ENCODE data around the gene PRR5L. TPM values are rescaled to one million over a fixed set of nuclear protein-coding genes. Genes with fewer than 3 reads are reported as not detected.

The PRR5L gene
- total and polyA plus RNA-seq, 2 experiments from 2014 or later = 3.1 to 7.5 TPM

- no peaks in the 10 kb centered on the region for H3K9me3 ChIP-seq (ENCODE audit: low read depth)
- no peaks in the 10 kb centered on the region for H3K4me1 ChIP-seq (ENCODE audit: insufficient read depth)
- TF ChIP-seq EZH2phosphoT487 (IDR thresholded peaks at IDR 0.05; ENCODE audit: low read depth, severe bottlenecking, unreplicated experiment) (no peak), CTCF (IDR thresholded peaks at IDR 0.05; ENCODE audit: poor library complexity) (no peak), EZH2 (IDR thresholded peaks at IDR 0.05; ENCODE audit: borderline replicate concordance) (no peak)
- no peak overlapping the region for H3K27ac ChIP-seq
- no peaks in the 10 kb centered on the region for H4K20me1 ChIP-seq (ENCODE audit: insufficient read depth, poor library complexity, severe bottlenecking)
- no peaks in the 10 kb centered on the region for H3K79me2 ChIP-seq
- 76% methylated on average over 4 of the region's 4 CpGs for WGBS (ENCODE audit: low lambda C conversion rate, missing lambda C conversion rate)
- H3K4me2 ChIP-seq = no peak overlapping the region
- H3K4me3 ChIP-seq = no peak overlapping the region
- no peak for DNase-seq (ENCODE audit: low spot score)
- H3K27me3 ChIP-seq = peaks cover 3% of the 10 kb centered on the region
- no peaks in the 10 kb centered on the region for H3K9me2 ChIP-seq (replicated peaks; ENCODE audit: insufficient read depth)
- no peaks in the 10 kb centered on the region for H3K36me3 ChIP-seq (replicated peaks; ENCODE audit: insufficient read depth, low read depth)
- H2AFZ ChIP-seq = no peak overlapping the region
These were observed 35.0 kb upstream of the PRR5L start for GRCh38 chr11:36261094-36261493.

DNA sequence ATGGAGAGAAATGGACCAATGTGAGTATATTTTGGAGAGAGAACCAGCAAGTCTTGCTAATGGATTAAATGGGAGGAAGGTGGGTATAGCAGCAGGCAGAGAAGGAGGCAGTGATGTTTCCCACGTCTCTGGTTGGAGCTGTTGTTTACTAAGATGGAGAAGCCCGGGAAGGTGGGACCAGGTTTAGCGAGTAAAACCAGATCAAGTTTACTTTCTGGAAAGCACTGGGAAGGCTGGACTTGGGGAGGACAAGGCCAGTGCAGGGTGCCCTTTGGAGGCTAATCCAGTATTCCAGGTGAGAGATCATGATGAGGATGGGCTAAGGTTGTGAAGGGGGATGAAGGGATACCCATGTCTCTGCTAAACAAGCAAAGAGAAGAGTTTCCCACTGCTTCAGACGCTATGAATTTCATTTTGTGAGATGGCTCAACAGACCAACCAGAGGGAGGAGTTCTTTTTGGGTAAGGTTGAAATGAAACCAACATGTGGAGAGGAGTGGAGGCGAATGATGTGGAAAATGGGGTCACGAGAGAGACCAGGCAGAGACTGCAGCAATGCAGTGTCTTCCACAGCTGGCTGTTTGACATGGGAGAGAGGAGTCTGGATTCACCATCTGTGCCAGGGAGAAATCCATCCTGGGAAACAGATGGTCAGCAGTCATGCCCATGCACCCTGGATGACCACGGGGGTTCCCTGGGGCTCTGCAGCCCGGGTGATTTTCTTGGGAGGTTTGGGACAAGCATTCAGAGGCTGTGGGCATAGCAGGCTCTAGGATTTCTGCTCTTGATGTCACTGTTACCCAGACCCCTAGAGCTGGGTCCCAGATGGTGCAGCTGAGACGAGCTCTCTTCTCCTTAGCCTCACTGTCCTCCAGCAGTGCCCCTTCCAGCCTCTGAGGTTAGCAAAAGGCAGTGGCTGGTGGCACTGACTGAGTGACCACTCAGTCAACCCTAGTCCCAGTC lies 31.8 kb upstream of the PRR5L start:
- WGBS (ENCODE audit: low lambda C conversion rate, missing lambda C conversion rate) = 70% methylated on average over 9 of the region's 9 CpGs
- H3K4me2 ChIP-seq = no peak overlapping the region
- H3K9me3 ChIP-seq (ENCODE audit: low read depth) = no peaks in the 10 kb centered on the region
- H3K9me2 ChIP-seq (replicated peaks; ENCODE audit: insufficient read depth) = no peaks in the 10 kb centered on the region
- no peaks in the 10 kb centered on the region for H3K36me3 ChIP-seq (replicated peaks; ENCODE audit: insufficient read depth, low read depth)
- no peaks in the 10 kb centered on the region for H3K4me1 ChIP-seq (ENCODE audit: insufficient read depth)
- no peak for DNase-seq (ENCODE audit: low spot score)
- H3K4me3 ChIP-seq = no peak overlapping the region
- no peak overlapping the region for H2AFZ ChIP-seq
- no peak for TF ChIP-seq EZH2phosphoT487 (IDR thresholded peaks at IDR 0.05; ENCODE audit: low read depth, severe bottlenecking, unreplicated experiment)
- TF ChIP-seq EZH2 (IDR thresholded peaks at IDR 0.05; ENCODE audit: borderline replicate concordance) = no peak
- TF ChIP-seq CTCF (IDR thresholded peaks at IDR 0.05; ENCODE audit: poor library complexity) = no peak
- no peaks in the 10 kb centered on the region for H3K79me2 ChIP-seq
- no peak overlapping the region for H3K27ac ChIP-seq
- peaks cover 3% of the 10 kb centered on the region for H3K27me3 ChIP-seq
- H4K20me1 ChIP-seq (ENCODE audit: insufficient read depth, poor library complexity, severe bottlenecking) = no peaks in the 10 kb centered on the region

DNA sequence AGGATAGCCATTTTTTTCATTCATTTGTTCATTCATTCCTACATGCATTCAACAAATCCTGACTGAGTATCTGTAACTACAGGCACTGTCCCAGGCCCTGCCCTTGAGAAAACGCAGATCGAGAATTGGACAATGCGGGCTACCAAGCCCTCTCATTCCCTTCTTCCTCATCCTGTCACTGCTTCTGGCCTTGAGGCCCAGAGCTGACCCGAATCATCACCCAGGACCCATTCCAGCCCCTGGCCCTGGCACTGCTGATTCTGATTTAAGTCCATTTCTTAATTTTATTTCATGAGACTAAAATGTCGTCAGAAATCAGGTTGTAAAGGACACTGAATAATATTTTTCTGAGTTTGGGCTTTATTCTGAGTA lies 31.1 kb upstream of the PRR5L start:
- no peaks in the 10 kb centered on the region for H3K36me3 ChIP-seq (replicated peaks; ENCODE audit: insufficient read depth, low read depth)
- H3K79me2 ChIP-seq = no peaks in the 10 kb centered on the region
- 95% methylated on average over 5 of the region's 5 CpGs for WGBS (ENCODE audit: low lambda C conversion rate, missing lambda C conversion rate)
- H3K4me3 ChIP-seq = no peak overlapping the region
- H2AFZ ChIP-seq = no peak overlapping the region
- no peak for TF ChIP-seq EZH2phosphoT487 (IDR thresholded peaks at IDR 0.05; ENCODE audit: low read depth, severe bottlenecking, unreplicated experiment)
- TF ChIP-seq EZH2 (IDR thresholded peaks at IDR 0.05; ENCODE audit: borderline replicate concordance) = no peak
- no peak for TF ChIP-seq CTCF (IDR thresholded peaks at IDR 0.05; ENCODE audit: poor library complexity)
- no peaks in the 10 kb centered on the region for H3K9me3 ChIP-seq (ENCODE audit: low read depth)
- no peak overlapping the region for H3K4me2 ChIP-seq
- no peaks in the 10 kb centered on the region for H3K9me2 ChIP-seq (replicated peaks; ENCODE audit: insufficient read depth)
- no peak overlapping the region for H3K27ac ChIP-seq
- peaks cover 3% of the 10 kb centered on the region for H3K27me3 ChIP-seq
- DNase-seq (ENCODE audit: low spot score) = no peak
- no peaks in the 10 kb centered on the region for H3K4me1 ChIP-seq (ENCODE audit: insufficient read depth)
- no peaks in the 10 kb centered on the region for H4K20me1 ChIP-seq (ENCODE audit: insufficient read depth, poor library complexity, severe bottlenecking)
